Lower leg skin (tissue), 4 donors: ENCODE results near the gene PIAS4. TPM values are rescaled to one million over a fixed set of nuclear protein-coding genes. Genes with fewer than 3 reads are reported as not detected.

ENCODE experiments used
- DNase-seq, 2 donors: peaks; one replicate each; pipeline ENCODE4 v3.0.0-alpha.2; 2019; ENCODE audit warnings: low spot score in 2 of 2
- H3K4me3 ChIP-seq: fragments of 200-600 bp; sonication (generic); 2 replicates; pipeline ENCODE4 v1.5.1; 2017; ENCODE audit warnings: mild to moderate bottlenecking, low read depth; ENCODE audit not compliant: poor library complexity, severe bottlenecking
- CTCF ChIP-seq, 3 donors: fragments of 450-650 bp; IDR thresholded peaks; one replicate each; pipeline ENCODE4 v1.5.1; 2016; ENCODE audit warnings: antibody characterized with exemption in 3 of 3, mild to moderate bottlenecking in 3 of 3, moderate library complexity in 2 of 3
- POLR2A ChIP-seq, 2 donors: fragments of 450-650 bp; IDR thresholded peaks; one replicate each; pipeline ENCODE4 v1.6.1; 2016 to 2017; ENCODE audit warnings: antibody characterized with exemption in 2 of 2, mild to moderate bottlenecking in 1 of 2, moderate library complexity in 1 of 2
- WGBS, 2 donors: methylation state at CpG; one replicate each; pipeline ENCODE4 v1.1.5; 2018; 5-methylcytosine and 5-hydroxymethylcytosine counted together
- intact Hi-C: fragments of 100-400 bp; cut with DNase I; formaldehyde crosslinking; loops from one replicate; pipeline ENCODE4 v1.15.0; 2023; ENCODE audit warnings: low total_unique reads
- microRNA counts, 2 donors: library from miRNA; unstranded; fragments of <30 nt; microRNA quantifications; one replicate each; lab custom pipeline; 2016
- microRNA-seq, 2 donors: library from miRNA; unstranded; fragments of <30 nt; microRNA quantifications; one replicate each; pipeline ENCODE4, GENCODE V29; 2016; ENCODE audit warnings: borderline replicate concordance in 2 of 2, borderline number of aligned reads in 1 of 2
- total RNA-seq, 4 donors: library from RNA; depleted of rRNA; stranded (reverse); fragments of >200 nt; gene quantifications; one replicate each; pipeline ENCODE4 v1.1.0, GENCODE V29; 2016

Gene PIAS4
- total RNA-seq, 4 donors from 2014 or later: 20.8 to 35.1 (median 26.9) TPM

GRCh38 chr19:4084547-4084877, 77.0 kb downstream of the PIAS4 start:
- TF ChIP-seq CTCF (IDR thresholded peaks at IDR 0.05): no peak
- intact Hi-C loops: no loop called here
- H3K4me3 ChIP-seq: no peak overlapping the region
- WGBS, 2 donors: 59 to 61% methylated on average over 8 of the region's 8 CpGs
- DNase-seq: no peak

- no peak overlapping the region for H3K4me3 ChIP-seq
- TF ChIP-seq CTCF (IDR thresholded peaks at IDR 0.05): no peak
- no peak for TF ChIP-seq POLR2A (IDR thresholded peaks at IDR 0.05)
- intact Hi-C loops: no loop called here
- DNase-seq: no peak
- 30% methylated on average over 17 of the region's 17 CpGs for WGBS, 2 donors
These were observed 78.9 kb downstream of the PIAS4 start for GRCh38 chr19:4086411-4086867.

GRCh38 chr19:4087787-4088679, 80.5 kb downstream of the PIAS4 start:
- WGBS, 2 donors: 82 to 85% methylated on average over 31 of the region's 31 CpGs
- H3K4me3 ChIP-seq: no peak overlapping the region
- TF ChIP-seq CTCF (IDR thresholded peaks at IDR 0.05) (no peak), POLR2A (IDR thresholded peaks at IDR 0.05) (no peak)
- intact Hi-C loops: no loop called here
- no peak for DNase-seq

- TF ChIP-seq POLR2A (IDR thresholded peaks at IDR 0.05): no peak
- no peak for TF ChIP-seq CTCF (IDR thresholded peaks at IDR 0.05)
These were observed 81.4 kb downstream of the PIAS4 start for GRCh38 chr19:4088975-4089374.

More at GRCh38 chr19:4088975-4089374, 81.4 kb downstream of the PIAS4 start:
- intact Hi-C loops: no loop called here
- 64 to 65% methylated on average over 2 of the region's 2 CpGs for WGBS, 2 donors
- DNase-seq: no peak
- no peak overlapping the region for H3K4me3 ChIP-seq

MicroRNAs within 50 kb of the gene (microRNA counts, 767-probe panel; counts per million panel counts)
- 0 to 358 counts per million in 2 donors for microRNA hsa-miR-637 (lab: Ali Mortazavi, UCI)

Small RNA genes lying within 50 kb of the gene (microRNA-seq; reads per million reads assigned to microRNA genes)
- gene MIR637: 0 reads per million in 2 donors

Other genes starting within 250 kb of the PIAS4 start
- 10 to 100 TPM; 21.8 to 34.6 (median 31.8) TPM for gene APBA3, start 246.0 kb upstream of the PIAS4 start, total RNA-seq
- 10 to 100 TPM; 45.0 to 72.8 (median 53.9) TPM for gene MRPL54, start 245.1 kb upstream of the PIAS4 start, total RNA-seq
- not detected for gene RAX2, start 235.5 kb upstream of the PIAS4 start, total RNA-seq
- gene MATK, start 221.4 kb upstream of the PIAS4 start, total RNA-seq: 1 to 10 TPM; 2.1 to 5.8 (median 3.3) TPM
- gene ZFR2, start 138.7 kb upstream of the PIAS4 start, total RNA-seq: under 1 TPM in 1 of 4 donors, not detected in 3; 0.13 TPM
- not detected for gene ATCAY, start 127.1 kb upstream of the PIAS4 start, total RNA-seq
- gene NMRK2, start 74.7 kb upstream of the PIAS4 start, total RNA-seq: not detected
- 10 to 100 TPM; 75.6 to 90.9 (median 82.2) TPM for gene DAPK3, start 36.6 kb upstream of the PIAS4 start, total RNA-seq
- gene EEF2, start 22.3 kb upstream of the PIAS4 start, total RNA-seq: 1,000 to 10,000 TPM; 2,068 to 2,517 (median 2,443) TPM
- 100 to 1,000 TPM; 138 to 162 (median 152) TPM for gene ZBTB7A, start 59.2 kb downstream of the PIAS4 start, total RNA-seq
- gene MAP2K2, start 116.4 kb downstream of the PIAS4 start, total RNA-seq: 100 to 1,000 TPM in 3 of 4 donors, 10 to 100 TPM in 1; 89.0 to 111 (median 106) TPM
- gene CREB3L3, start 145.9 kb downstream of the PIAS4 start, total RNA-seq: not detected
- gene SIRT6, start 174.8 kb downstream of the PIAS4 start, total RNA-seq: 10 to 100 TPM; 18.7 to 39.8 (median 32.9) TPM
- 1 to 10 TPM in 2 of 4 donors, under 1 TPM in 1, not detected in 1; 0.22 to 3.2 (median 1.5) TPM for gene ANKRD24, start 175.0 kb downstream of the PIAS4 start, total RNA-seq
- 1 to 10 TPM in 1 of 4 donors, not detected in 3; 2.2 TPM for gene EBI3, start 221.8 kb downstream of the PIAS4 start, total RNA-seq
- 10 to 100 TPM; 23.4 to 33.6 (median 28.3) TPM for gene YJU2, start 239.3 kb downstream of the PIAS4 start, total RNA-seq